ENCODE measurements around the gene C11orf42.
"Not testable (repeated sequence)": the region's sequence is repeated elsewhere in the genome, so short reads cannot be mapped to it uniquely, and the experiment has no call there.

Gene C11orf42

DNA sequence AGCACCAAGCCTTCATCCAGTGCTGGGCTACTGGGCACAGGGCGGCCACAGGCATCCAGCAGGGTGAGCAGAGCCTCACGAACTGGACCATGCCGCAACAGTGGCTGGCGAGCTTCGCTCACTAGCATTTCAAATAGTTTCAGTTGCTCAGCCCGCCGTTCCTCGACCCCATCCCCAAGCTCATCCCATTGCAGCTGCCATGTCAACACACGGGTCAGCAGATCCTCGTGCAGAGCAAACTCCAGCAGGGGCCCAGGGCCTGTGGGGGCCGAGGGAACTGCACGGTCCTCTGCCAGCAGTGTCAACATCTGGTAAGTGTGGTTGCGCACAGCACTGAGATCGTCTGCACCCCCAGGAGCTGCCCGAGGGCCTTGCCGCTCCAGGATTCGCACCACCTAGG, 18.5 kb downstream of the C11orf42 start:
- no peak for DNase-seq (ENCODE audit: low read depth)

DNA sequence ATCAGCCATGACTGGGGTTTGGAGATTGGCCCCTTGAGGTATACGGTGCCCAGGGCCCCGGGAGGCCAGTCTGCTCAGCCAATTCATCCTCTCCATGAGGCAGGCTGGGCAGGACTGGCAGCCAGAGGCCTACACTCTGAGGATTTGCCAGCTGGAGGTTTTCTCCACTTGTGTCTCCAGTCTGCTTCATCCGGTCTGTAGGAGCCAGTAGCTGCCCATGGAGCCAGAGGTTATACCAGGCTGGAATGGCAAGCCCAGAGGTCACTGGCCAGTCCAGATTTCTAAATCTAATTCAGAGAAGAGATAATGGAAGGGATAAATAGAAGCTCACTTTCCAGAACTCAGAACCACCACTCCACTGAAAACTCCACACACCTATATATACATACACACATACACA, 19.1 kb downstream of the C11orf42 start:
- DNase-seq (ENCODE audit: low read depth) = no peak

DNA sequence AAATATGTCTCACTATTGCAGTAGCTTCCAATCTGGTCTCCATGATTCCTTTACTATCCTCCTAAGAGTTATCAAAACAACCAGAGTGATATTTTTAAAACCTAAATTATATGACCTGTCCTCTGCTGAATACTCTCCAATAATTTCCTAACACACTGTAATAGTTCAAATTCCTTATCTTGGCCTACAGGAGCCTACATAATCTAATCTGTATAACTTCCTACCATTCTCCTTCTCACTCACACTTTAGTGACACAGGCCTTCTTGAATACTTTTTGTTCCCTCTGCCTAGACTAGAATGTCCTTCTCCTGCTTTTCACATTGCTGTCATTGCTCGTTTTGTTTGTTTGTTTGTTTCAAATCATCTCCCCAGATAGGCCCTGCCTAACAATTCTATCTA, 19.7 kb downstream of the C11orf42 start:
- no peak for DNase-seq (ENCODE audit: low read depth)

DNA sequence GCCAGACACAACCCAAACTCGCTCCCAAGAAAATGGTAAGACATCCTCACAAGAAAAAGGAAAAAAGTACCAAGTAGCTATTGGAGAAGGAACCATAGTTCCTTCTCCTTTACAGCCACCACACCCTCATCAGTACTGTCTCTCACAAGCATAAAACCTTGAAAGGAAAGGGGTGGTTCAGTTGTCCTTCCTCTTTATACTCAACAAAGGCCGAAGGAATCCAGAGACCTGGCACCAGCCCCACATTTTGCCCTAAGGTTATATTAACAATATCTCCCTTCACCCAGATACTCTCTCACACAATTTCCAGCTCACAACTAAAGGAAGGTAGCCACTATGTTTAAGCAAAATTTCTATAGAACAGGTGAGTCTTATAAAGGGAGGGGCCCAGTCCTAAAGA, 20.5 kb downstream of the C11orf42 start:
- no peak for DNase-seq (ENCODE audit: low read depth)

DNA sequence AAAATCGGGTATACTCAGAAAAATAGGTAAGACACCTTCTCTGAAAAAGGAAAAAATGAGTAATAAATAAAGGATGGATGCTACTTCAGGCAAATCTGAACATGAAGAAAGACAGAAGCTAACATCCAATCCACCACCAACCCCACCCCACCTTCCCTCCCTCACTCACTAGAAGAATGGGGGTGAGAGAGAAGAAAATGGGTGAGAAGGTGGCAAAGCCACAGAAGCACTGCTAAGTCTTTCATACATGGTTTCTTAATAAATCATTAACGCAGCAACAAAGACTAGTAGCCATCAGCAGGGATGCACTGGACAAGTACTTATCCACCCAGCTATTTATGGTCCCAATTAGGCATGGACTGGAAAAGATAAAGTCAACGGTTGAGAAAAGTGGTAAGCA, 23.2 kb downstream of the C11orf42 start:
- DNase-seq (ENCODE audit: low read depth) = no peak

DNA sequence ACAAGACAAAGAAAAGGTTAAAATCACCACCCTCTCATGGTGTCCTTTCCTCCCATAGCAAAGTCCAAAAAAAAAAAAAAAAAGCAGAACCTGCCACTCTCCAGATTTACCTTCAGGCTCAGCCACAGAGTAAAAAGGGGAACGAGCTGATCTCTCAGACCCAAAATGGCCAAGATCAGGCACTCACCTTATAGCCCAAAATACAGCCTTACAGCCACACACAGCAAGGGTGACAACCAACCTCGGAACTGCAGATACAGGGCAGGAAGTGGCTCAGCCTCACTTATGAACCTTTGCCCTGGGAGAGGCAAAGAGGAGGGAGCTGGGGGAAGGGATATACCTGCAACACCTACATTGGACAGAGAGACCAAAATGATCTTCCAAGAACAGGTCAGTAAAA, 24.6 kb downstream of the C11orf42 start:
- DNase-seq (ENCODE audit: low read depth) = no peak

DNA sequence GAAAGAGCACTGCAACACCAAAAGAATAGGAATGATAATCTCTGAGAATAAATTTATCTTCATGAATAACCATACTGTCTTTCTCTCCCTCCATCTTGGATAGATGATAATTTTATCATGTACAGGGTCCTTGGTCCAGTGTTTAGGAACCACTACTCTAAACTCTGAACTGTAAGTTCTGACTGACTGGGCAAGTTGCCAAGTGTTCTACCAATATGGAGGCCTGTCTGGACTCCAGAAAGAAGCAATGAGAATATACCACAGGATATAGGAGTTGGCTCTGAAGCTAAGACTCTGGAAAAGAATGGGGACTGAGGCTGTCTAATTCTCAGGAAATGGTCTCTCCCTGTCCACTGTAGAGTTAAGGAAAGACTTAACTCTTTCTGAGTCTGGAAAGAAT, 27.5 kb downstream of the C11orf42 start:
- DNase-seq (ENCODE audit: low read depth) = no peak

DNA sequence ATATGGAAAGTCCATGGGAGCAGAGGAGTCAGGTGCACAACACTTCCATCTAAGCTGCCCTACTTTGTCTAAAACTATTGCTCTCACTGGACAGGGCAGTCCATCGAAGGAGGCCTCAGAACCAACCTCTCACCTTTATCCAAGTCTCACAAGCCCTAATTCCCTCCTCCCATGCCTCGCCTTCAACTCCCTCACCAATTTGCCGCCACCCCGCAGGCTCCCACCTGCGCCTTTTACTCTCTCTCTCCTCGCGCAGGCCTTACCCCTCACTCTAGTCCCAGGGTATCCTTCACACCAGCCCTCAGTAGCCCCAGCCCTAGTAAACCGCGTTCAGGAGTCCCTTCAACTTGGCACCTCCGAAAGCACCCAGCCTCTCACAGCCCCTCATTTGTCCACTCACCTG, 28.6 kb downstream of the C11orf42 start:
- no peak for DNase-seq (ENCODE audit: low read depth)

DNA sequence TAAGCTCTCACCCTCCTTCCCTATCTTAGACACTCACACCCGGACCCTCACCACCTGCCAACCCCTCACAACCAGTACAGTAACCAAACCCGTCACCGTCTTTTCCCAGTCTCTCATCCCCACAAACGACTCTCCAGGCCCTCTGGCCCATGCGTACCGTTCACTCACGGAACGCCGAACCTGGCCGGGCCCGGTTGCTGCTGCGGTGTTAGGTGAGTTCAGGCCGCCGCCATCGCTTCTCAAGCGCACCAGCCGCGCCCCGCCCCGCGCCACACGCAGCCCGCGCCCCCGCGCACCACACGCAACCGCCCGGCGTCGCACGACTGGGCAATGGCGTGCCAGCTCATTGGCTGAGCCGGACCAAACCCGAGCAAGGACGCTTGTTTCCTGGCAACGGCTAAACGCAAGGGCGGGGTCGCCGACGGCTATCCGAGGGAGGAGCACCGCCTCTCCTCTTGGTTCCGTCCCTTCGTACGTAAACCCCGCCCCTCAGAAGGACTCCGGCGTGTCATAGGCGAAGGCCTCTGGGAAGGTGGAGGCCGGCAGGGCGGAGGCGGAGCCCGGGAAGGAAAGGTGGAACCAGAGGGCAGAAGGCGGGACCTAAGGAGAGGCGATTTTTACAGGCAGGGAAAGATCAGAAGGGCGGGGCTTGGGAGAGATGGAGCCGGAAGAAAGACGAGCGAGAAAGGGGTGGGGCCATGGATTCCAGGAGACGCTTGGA, 29.2 kb downstream of the C11orf42 start, which contains the start of gene FHIP1B:
Gene FHIP1B (minus strand): TSS at position 250 of the 721 bp plus-strand sequence. CDS start 10,120 bp downstream, outside the sequence.
- DNase-seq (ENCODE audit: low read depth) = peak; percentile 93

DNA sequence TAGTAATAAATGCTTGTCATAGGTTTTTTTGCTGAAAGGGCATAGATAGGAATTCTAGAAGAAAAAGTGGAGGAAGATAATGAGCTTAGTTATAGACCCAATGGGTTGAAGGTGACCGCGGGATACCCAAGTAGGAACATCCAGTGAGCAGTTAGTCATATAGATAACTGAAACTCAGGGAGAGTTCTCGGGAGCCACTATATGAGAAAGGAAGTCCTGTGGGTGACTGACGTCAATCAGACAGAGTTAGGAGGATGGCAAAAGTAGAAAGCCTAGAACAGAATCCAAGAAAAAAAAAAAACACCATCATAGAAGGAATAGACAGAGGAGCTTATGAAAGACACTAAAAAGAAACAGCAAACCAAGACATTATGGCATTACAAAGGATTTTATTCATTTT, 31.9 kb downstream of the C11orf42 start:
- no peak for DNase-seq (ENCODE audit: low read depth)

DNA sequence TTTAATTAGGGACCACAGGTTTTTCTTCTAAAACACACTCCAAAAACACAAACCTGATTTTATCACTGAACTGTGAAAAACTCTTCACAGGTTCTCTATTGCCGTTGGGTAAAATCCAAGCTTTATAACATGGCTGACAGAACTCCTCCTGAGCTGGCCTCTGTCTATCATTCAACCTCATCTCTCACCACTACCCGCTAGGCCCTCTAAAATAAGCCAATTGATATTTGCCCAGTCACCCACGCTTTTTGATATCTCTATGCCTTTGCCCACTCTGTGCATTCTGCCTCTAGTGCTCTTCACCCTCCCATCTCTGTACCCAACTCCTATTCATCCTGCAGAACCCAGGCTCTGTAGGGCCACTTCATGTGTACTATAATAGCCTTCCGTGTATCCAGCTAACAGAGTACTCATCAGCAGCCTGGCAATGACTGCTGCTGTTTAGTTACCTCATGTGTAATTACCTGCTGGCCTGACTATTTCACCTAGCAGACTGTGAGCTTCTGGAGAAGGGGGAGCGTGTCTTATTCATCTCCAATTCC, 32.5 kb downstream of the C11orf42 start:
- DNase-seq (ENCODE audit: low read depth) = no peak

DNA sequence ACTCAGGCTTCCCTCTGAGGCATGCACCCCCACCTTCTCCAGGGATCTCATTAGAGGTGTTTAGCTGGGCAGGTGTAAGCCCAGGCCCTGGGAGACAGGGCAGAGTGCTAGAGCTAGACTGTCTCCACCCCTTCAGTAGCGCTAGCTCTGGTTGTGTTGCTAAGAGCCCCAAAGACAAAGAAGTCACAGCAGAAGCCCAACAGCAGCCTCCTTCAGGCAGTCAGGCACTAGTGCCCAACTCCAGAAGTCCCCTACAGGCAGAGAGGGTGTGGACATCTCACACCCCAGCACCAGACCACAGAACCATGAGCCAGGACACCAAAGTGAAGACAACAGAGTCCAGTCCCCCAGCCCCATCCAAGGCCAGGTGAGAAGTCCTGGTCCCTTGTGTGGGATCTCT, 33.5 kb downstream of the C11orf42 start, which contains the start of gene CNGA4:
Gene CNGA4 (plus strand): TSS at position 188 of the 400 bp plus-strand sequence. CDS start 118 bp downstream, at position 306.
- no peak for DNase-seq (ENCODE audit: low read depth)

DNA sequence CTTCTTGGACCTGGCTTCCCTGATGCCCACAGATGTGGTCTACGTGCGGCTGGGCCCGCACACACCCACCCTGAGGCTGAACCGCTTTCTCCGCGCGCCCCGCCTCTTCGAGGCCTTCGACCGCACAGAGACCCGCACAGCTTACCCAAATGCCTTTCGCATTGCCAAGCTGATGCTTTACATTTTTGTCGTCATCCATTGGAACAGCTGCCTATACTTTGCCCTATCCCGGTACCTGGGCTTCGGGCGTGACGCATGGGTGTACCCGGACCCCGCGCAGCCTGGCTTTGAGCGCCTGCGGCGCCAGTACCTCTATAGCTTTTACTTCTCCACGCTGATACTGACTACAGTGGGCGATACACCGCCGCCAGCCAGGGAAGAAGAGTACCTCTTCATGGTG, 34.8 kb downstream of the C11orf42 start:
- DNase-seq (ENCODE audit: low read depth) = no peak

DNA sequence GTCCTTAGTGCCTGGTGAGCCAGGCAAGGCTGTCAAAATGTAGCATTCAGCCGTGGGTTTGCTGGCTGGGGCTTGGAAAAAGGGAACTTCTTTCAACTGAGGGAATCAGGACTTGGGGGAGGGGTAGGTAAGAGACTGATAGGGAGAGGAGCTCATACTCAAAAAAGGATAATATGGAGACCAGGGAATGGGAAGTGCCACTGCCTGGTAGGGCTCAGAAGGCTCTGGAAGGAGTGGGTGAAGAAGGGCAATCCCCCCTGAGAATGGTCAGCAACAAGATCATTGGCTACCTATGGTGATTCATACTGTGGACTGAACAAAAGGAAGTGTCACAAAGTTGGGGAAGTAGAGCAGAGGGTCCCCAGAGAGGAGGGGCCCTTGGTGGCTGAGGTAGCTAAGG, 35.4 kb downstream of the C11orf42 start:
- no peak for DNase-seq (ENCODE audit: low read depth)

DNA sequence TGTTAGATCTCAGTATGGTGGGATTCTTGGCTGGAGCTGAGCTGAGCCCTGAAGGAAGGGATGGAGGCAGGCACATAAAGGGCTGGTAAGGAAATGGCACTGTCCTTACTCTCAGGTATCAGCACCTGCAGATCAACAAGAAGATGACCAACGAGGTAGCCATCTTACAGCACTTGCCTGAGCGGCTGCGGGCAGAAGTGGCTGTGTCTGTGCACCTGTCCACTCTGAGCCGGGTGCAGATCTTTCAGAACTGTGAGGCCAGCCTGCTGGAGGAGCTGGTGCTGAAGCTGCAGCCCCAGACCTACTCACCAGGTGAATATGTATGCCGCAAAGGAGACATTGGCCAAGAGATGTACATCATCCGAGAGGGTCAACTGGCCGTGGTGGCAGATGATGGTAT, 36.0 kb downstream of the C11orf42 start:
- DNase-seq (ENCODE audit: low read depth) = no peak

DNA sequence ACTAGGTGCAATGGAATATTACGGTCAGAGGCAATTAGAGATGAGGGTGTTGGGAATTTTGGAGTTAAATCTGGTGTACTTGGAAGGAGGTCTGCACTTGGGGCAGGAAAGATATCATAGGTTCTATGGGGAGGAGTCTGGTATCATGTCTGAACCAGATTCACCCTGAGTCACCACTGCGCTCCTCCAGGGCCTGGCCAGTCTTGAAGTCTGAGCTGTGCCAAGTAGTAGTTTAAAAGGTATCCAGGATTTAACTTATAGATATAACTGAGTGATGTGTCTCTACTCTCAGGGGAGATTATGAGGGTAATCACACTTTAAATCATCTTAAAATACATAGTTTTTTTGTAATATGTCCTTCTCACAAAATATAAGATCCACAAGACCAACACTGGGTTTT, 40.2 kb downstream of the C11orf42 start:
- DNase-seq (ENCODE audit: low read depth) = no peak

DNA sequence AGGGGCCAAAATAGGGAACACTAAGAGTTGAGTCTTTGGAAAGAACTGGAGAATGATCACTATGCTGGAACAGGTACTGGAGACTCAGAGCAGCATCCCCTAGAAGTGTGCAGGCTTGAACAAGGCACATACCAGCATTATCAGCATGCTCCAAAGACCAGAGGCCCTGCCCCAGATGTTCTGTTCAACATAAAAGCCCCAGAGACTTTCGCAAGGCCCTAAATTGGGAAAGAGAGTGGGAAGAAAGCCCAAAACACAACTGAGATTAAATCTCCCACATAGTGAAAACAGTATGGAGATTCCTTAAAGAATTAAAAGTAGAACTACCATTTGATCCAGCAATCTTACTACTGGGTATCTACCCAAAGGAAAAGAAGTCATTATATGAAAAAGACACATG, 42.9 kb downstream of the C11orf42 start:
- DNase-seq (ENCODE audit: low read depth) = no peak

DNA sequence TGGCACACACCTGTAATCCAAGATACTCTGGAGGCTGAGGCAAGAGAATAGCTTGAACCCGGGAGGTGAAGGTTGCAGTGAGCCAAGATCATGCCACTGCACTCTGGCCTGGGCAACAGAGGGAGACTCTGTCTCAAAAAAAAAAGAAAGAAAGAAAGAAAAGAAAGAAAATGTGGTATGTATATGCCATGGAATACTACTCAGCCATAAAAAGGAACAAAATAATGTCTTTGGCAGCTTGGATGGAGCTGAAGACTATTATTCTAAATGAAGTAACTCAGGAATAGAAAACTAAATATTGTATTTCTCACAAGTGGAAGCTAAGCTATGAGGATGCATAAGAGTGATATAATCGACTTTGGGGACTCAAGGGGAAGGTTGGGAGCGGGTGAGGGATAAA, 43.5 kb downstream of the C11orf42 start:
- not testable (repeated sequence) for DNase-seq (ENCODE audit: low read depth)

DNA sequence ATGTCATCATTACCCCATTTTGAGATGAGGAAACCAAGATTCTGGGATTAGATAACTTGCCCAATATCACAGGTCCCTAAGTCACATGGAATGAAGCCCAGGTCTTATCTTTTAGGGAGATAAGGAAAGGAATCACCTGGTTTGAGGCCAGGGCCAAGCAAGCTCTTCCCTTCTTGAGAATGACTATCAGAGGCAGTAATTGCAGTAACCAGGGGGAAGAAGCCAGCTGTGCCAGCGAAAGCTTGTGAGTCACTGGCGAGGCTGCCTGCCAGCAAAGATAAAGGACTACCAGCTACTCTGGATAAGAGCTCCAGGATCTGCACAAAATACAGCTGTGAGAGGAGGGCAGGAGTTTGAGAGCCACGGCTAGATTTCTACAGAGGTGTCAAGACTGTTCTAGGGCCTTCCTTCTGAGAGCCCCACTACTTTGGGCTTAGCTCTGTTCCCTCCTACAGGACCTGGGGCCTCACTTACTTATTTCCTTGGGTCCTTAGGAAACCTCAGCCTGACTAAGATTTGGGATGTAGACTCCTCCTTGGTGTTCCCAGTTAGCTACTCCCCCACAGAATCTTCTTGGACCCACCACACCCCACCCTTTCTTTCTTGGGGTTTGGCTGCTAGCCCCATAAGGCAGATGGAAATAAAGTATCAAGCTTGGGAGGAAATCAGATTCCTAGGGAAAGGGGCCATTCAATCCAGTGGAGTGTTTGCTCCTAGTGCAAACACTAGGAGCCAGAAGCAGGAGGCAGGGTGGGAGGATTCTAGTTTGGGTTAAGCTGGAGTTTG, 44.6 kb downstream of the C11orf42 start:
- no peak for DNase-seq (ENCODE audit: low read depth)

DNA sequence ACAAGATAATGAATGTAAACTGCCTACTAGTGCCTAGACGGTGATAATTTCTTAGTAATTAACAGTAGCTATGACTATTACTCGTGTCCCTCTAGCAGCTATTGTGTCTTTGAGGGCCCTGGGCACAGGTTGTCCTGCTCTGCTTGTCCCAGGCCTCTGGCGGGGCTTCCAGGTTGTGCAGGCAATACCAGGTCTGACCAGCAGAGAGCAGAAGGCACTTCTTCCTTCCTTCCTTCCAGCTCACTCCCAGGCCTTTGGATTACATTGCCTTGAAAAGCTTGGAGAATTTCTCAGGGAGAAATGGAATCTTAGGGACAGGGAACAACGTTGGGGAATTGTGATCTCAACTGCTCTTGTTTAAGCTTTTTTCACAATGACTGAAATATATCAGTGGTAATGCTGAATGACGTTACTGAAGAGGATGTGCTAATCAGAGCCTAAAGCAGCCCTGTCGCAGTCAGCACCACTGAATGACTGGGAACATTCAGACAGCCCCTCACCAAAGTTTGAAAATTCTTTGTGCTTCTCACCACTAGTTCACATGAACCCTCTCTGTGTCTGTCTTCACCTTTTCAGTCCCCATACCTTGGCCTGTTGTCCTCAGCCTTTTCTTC, 45.9 kb downstream of the C11orf42 start:
- peak; percentile 38 for DNase-seq (ENCODE audit: low read depth)

DNA sequence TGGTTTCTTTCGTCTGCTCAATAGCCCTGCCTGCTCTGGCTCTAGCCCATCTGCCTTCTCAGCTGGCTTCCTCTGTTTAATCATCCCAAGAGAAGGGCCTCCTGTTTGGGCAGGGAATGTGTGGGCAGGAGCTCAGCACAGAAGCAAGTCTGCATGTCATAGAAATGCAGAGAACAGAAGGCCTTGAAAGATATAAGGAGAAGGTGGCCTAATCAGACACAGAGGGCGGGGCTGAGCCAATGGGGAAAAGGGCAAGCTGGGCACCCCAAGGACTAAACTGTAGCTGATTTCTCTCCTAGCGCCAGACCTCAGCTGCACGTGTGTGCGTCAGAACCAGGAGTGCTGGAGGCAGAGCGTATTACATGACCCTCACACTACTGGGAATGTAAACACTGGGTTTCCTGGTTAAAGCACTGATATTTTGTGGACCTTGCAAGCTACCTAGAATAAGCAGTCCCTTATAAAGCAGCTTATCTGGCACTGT, 46.7 kb downstream of the C11orf42 start:
- DNase-seq (ENCODE audit: low read depth) = no peak

DNA sequence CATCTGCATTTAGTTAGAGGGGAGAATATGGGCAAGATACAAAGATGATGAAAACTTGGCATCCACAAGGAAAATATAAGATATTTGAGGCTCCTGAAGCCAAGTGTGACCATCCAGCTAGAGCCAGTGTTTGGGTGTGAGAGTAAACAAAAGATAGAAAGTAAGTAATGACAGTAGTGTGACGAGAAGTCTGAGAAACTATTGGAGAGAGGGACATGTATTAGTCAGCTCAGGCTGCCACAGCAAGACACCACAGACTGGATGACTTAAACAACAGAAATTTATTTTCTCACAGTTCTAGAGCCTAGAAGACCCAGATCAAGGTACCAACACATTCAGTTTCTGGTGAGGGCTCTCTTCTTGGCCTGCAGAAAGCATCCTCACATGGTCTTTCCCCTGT, 47.8 kb downstream of the C11orf42 start:
- DNase-seq (ENCODE audit: low read depth) = no peak

DNA sequence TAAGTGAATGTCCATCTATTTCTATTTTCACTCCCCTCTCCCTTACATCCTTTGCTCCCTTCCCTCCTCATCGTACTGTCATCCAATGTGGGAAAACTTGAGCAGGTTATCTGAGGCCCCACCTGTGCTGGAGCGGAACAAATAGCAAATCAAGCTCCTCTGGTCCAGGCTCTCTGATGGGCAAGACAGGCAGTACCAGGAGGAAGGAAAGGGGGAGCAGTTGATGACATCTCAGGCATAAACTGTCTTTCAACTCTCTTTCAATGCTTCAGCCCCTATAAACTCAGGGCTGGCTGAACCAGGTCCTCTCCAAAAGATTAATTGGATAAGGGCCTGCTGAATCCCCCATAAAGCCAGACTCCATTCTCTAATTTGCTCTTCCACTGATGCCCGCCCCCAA, 52.8 kb downstream of the C11orf42 start:
- no peak for DNase-seq (ENCODE audit: low read depth)
